ENCODE results near the gene GIGYF1.

- TF ChIP-seq CTCF (conservative IDR thresholded peaks at IDR 0.05; ENCODE audit: low read depth, low read length), result no peak
- no peak for TF ChIP-seq USF2 (IDR thresholded peaks at IDR 0.05; ENCODE audit: low read depth, low read length)
- TF ChIP-seq MAFK (IDR thresholded peaks at IDR 0.05; ENCODE audit: low read depth, low read length), result no peak
- TF ChIP-seq NFE2L2 (IDR thresholded peaks at IDR 0.05; ENCODE audit: low read depth, low read length), result no peak
- TF ChIP-seq POLR2A (IDR thresholded peaks at IDR 0.05; ENCODE audit: low read depth, low read length), result no peak
- TF ChIP-seq SMC3 (IDR thresholded peaks at IDR 0.05; ENCODE audit: low read depth, low read length), result no peak
- TF ChIP-seq CEBPB (IDR thresholded peaks at IDR 0.05; ENCODE audit: low read depth, low read length), result no peak
- TF ChIP-seq RAD21 (IDR thresholded peaks at IDR 0.05; ENCODE audit: low read length), result no peak
Observed at GRCh38 chr7:100674411-100675104, 19.5 kb downstream of the GIGYF1 start.

Measured in IMR-90 (cell line).